Upper lobe of left lung (tissue), 4 donors: ENCODE results near the gene C4B.

Experiments
- POLR2A ChIP-seq, 4 donors: fragments of 450-650 bp; IDR thresholded peaks; one replicate each; pipeline ENCODE4 v1.5.1; 2016 to 2017; ENCODE audit warnings: antibody characterized with exemption in 4 of 4, mild to moderate bottlenecking in 2 of 4
- TF ChIP-seq, protein P1 (sequence below), 6 experiments: fragments of 450-650 bp in 4 of 6; fragments of 200-600 bp in 2 of 6; sonication (generic) in 2 of 6; IDR thresholded peaks; one replicate each; pipeline ENCODE4 v1.5.1; 2016 to 2019; ENCODE audit warnings: antibody characterized with exemption in 6 of 6

GRCh38 chr6:32084780-32085179, 70.2 kb downstream of the C4B start:
- TF ChIP-seq, protein P1, sequence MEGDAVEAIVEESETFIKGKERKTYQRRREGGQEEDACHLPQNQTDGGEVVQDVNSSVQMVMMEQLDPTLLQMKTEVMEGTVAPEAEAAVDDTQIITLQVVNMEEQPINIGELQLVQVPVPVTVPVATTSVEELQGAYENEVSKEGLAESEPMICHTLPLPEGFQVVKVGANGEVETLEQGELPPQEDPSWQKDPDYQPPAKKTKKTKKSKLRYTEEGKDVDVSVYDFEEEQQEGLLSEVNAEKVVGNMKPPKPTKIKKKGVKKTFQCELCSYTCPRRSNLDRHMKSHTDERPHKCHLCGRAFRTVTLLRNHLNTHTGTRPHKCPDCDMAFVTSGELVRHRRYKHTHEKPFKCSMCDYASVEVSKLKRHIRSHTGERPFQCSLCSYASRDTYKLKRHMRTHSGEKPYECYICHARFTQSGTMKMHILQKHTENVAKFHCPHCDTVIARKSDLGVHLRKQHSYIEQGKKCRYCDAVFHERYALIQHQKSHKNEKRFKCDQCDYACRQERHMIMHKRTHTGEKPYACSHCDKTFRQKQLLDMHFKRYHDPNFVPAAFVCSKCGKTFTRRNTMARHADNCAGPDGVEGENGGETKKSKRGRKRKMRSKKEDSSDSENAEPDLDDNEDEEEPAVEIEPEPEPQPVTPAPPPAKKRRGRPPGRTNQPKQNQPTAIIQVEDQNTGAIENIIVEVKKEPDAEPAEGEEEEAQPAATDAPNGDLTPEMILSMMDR (IDR thresholded peaks at IDR 0.05): no peak
- TF ChIP-seq POLR2A (IDR thresholded peaks at IDR 0.05): no peak
